Activated naive CD4-positive, alpha-beta T cell treated with anti-CD3 and anti-CD28 coated beads for 36 hours (primary cell): ENCODE results near the gene DPP10. TPM values are rescaled to one million over a fixed set of nuclear protein-coding genes. Genes with fewer than 3 reads are reported as not detected.
"Not testable (repeated sequence)": the region's sequence is repeated elsewhere in the genome, so short reads cannot be mapped to it uniquely, and the experiment has no call there.

Experiments used
- CTCF ChIA-PET: fragments of 350-600 bp; sonication (Branson Sonifier 250); formaldehyde crosslinking; loops from one replicate; lab custom pipeline; 2021; ENCODE audit warnings: antibody characterized with exemption; lab: Charles Lee
- DNase-seq: peaks from one replicate; pipeline ENCODE4 v3.0.0-alpha.2; 2020
- H3K27ac Mint-ChIP-seq: one replicate; pipeline ENCODE4 v1.8.0; 2021; ENCODE audit warnings: mild to moderate bottlenecking, mixed read lengths
- H3K27me3 Mint-ChIP-seq: one replicate; pipeline ENCODE4 v1.8.0; 2021; ENCODE audit warnings: low read depth, mixed read lengths
- H3K36me3 Mint-ChIP-seq: one replicate; pipeline ENCODE4 v1.8.0; 2021; ENCODE audit warnings: low read depth, mixed read lengths
- H3K4me1 Mint-ChIP-seq: one replicate; pipeline ENCODE4 v1.8.0; 2021; ENCODE audit warnings: low read depth, mixed read lengths
- H3K4me3 Mint-ChIP-seq: one replicate; pipeline ENCODE4 v1.8.0; 2021; ENCODE audit warnings: mild to moderate bottlenecking, moderate library complexity, mixed read lengths
- H3K9me3 Mint-ChIP-seq: one replicate; pipeline ENCODE4 v1.8.0; 2021; ENCODE audit warnings: mixed read lengths
- intact Hi-C: fragments of 100-400 bp; cut with micrococcal nuclease; formaldehyde crosslinking; loops from one replicate; pipeline ENCODE4 v1.15.1; 2023
- total RNA-seq, 2 experiments: library from RNA; stranded (reverse); gene quantifications; one replicate each; pipeline ENCODE4 v1.2.3, GENCODE V29; 2021

Gene DPP10
- not detected for total RNA-seq

- CTCF ChIA-PET, result no interaction called here
- intact Hi-C loops, result no loop called here
- no peaks in the 10 kb centered on the region for H3K4me1 Mint-ChIP-seq
- no peaks in the 10 kb centered on the region for H3K36me3 Mint-ChIP-seq
- H3K9me3 Mint-ChIP-seq, result no peaks in the 10 kb centered on the region
- no peak within 1 kb of the TSS for H3K4me3 Mint-ChIP-seq
- peak; percentile 31 for DNase-seq
- peaks cover 11% of the 10 kb centered on the region for H3K27me3 Mint-ChIP-seq
- no peak within 1 kb of the TSS for H3K27ac Mint-ChIP-seq
These were observed at the start of gene DPP10 for GRCh38 chr2:114442510-114442909. Gene DPP10, plus strand, starts transcription at chr2:114442641.

- no peak overlapping the region for H3K4me3 Mint-ChIP-seq
- intact Hi-C loops, result no loop called here
- no peak overlapping the region for H3K27ac Mint-ChIP-seq
- no peaks in the 10 kb centered on the region for H3K27me3 Mint-ChIP-seq
- H3K9me3 Mint-ChIP-seq, result peaks cover 1% of the 10 kb centered on the region
- CTCF ChIA-PET, result no interaction called here
- no peaks in the 10 kb centered on the region for H3K36me3 Mint-ChIP-seq
- no peak for DNase-seq
- no peaks in the 10 kb centered on the region for H3K4me1 Mint-ChIP-seq
These were observed 41.6 kb upstream of the DPP10 start for GRCh38 chr2:114400890-114401289.

GRCh38 chr2:114405247-114406116 is 37.0 kb upstream of the DPP10 start:
- no peaks in the 10 kb centered on the region for H3K36me3 Mint-ChIP-seq
- H3K27ac Mint-ChIP-seq, result no peak overlapping the region
- no peak for DNase-seq
- no peaks in the 10 kb centered on the region for H3K27me3 Mint-ChIP-seq
- H3K4me1 Mint-ChIP-seq, result no peaks in the 10 kb centered on the region
- H3K4me3 Mint-ChIP-seq, result no peak overlapping the region
- CTCF ChIA-PET, result no interaction called here
- intact Hi-C loops, result no loop called here
- H3K9me3 Mint-ChIP-seq, result peaks cover 17% of the 10 kb centered on the region

- peaks cover 17% of the 10 kb centered on the region for H3K9me3 Mint-ChIP-seq
- H3K27ac Mint-ChIP-seq, result no peak overlapping the region
- no peaks in the 10 kb centered on the region for H3K36me3 Mint-ChIP-seq
- no peaks in the 10 kb centered on the region for H3K27me3 Mint-ChIP-seq
- CTCF ChIA-PET, result no interaction called here
- intact Hi-C loops, result no loop called here
- no peak overlapping the region for H3K4me3 Mint-ChIP-seq
- H3K4me1 Mint-ChIP-seq, result no peaks in the 10 kb centered on the region
- no peak for DNase-seq
These were observed 36.1 kb upstream of the DPP10 start for GRCh38 chr2:114406347-114406746.

- intact Hi-C loops, H3K4me3 Mint-ChIP-seq, DNase-seq, H3K4me1 Mint-ChIP-seq, CTCF ChIA-PET, H3K27me3 Mint-ChIP-seq, H3K36me3 Mint-ChIP-seq, H3K27ac Mint-ChIP-seq: not testable (repeated sequence)
- peaks cover 17% of the 10 kb centered on the region for H3K9me3 Mint-ChIP-seq
These were observed 35.1 kb upstream of the DPP10 start for GRCh38 chr2:114407353-114407752.

GRCh38 chr2:114421781-114422180 is 20.7 kb upstream of the DPP10 start:
- no peak for DNase-seq
- Mint-ChIP-seq H3K4me3 (no peak overlapping the region), H3K27me3 (peaks cover 3% of the 10 kb centered on the region), H3K4me1 (no peaks in the 10 kb centered on the region), H3K27ac (no peak overlapping the region), H3K36me3 (no peaks in the 10 kb centered on the region), H3K9me3 (no peaks in the 10 kb centered on the region)
- CTCF ChIA-PET, result no interaction called here
- intact Hi-C loops, result no loop called here

- Mint-ChIP-seq H3K4me3 (no peak overlapping the region), H3K4me1 (no peaks in the 10 kb centered on the region)
These were observed 17.7 kb upstream of the DPP10 start for GRCh38 chr2:114424699-114425098.

GRCh38 chr2:114426756-114427155 is 15.7 kb upstream of the DPP10 start:
- Mint-ChIP-seq H3K4me1 (no peaks in the 10 kb centered on the region), H3K4me3 (no peak overlapping the region), H3K27ac (no peak overlapping the region), H3K36me3 (no peaks in the 10 kb centered on the region), H3K9me3 (no peaks in the 10 kb centered on the region), H3K27me3 (peaks cover 2% of the 10 kb centered on the region)
- no peak for DNase-seq
- CTCF ChIA-PET, result no interaction called here
- intact Hi-C loops, result no loop called here

More at GRCh38 chr2:114424699-114425098, 17.7 kb upstream of the DPP10 start:
- Mint-ChIP-seq H3K9me3 (no peaks in the 10 kb centered on the region), H3K36me3 (no peaks in the 10 kb centered on the region), H3K27ac (no peak overlapping the region), H3K27me3 (peaks cover 2% of the 10 kb centered on the region)
- intact Hi-C loops, result no loop called here
- CTCF ChIA-PET, result no interaction called here
- no peak for DNase-seq

- Mint-ChIP-seq H3K4me1 (no peaks in the 10 kb centered on the region), H3K36me3 (no peaks in the 10 kb centered on the region), H3K9me3 (no peaks in the 10 kb centered on the region), H3K4me3 (no peak overlapping the region), H3K27ac (no peak overlapping the region), H3K27me3 (peaks cover 6% of the 10 kb centered on the region)
- no peak for DNase-seq
- CTCF ChIA-PET, result no interaction called here
- intact Hi-C loops, result no loop called here
These were observed 6.1 kb upstream of the DPP10 start for GRCh38 chr2:114436329-114436728.

GRCh38 chr2:114446571-114446970 is 4.1 kb downstream of the DPP10 start:
- Mint-ChIP-seq H3K36me3 (no peaks in the 10 kb centered on the region), H3K4me3 (no peak overlapping the region), H3K27me3 (peaks cover 12% of the 10 kb centered on the region), H3K27ac (no peak overlapping the region), H3K4me1 (no peaks in the 10 kb centered on the region), H3K9me3 (no peaks in the 10 kb centered on the region)
- intact Hi-C loops, result no loop called here
- no peak for DNase-seq
- CTCF ChIA-PET, result no interaction called here

- Mint-ChIP-seq H3K36me3 (no peaks in the 10 kb centered on the region), H3K4me3 (no peak overlapping the region), H3K27me3 (peaks cover 7% of the 10 kb centered on the region), H3K27ac (no peak overlapping the region), H3K4me1 (no peaks in the 10 kb centered on the region), H3K9me3 (no peaks in the 10 kb centered on the region)
- CTCF ChIA-PET, result no interaction called here
- no peak for DNase-seq
- intact Hi-C loops, result no loop called here
These were observed 8.2 kb downstream of the DPP10 start for GRCh38 chr2:114450639-114451038.

- no peaks in the 10 kb centered on the region for H3K36me3 Mint-ChIP-seq
- H3K27me3 Mint-ChIP-seq, result no peaks in the 10 kb centered on the region
- H3K4me1 Mint-ChIP-seq, result no peaks in the 10 kb centered on the region
- CTCF ChIA-PET, result no interaction called here
- no peak overlapping the region for H3K27ac Mint-ChIP-seq
- no peak overlapping the region for H3K4me3 Mint-ChIP-seq
- no peak for DNase-seq
- H3K9me3 Mint-ChIP-seq, result no peaks in the 10 kb centered on the region
- intact Hi-C loops, result no loop called here
These were observed 14.1 kb downstream of the DPP10 start for GRCh38 chr2:114456566-114456965.

- no peak overlapping the region for H3K4me3 Mint-ChIP-seq
- no peaks in the 10 kb centered on the region for H3K27me3 Mint-ChIP-seq
- H3K4me1 Mint-ChIP-seq, result no peaks in the 10 kb centered on the region
- no peak overlapping the region for H3K27ac Mint-ChIP-seq
- no peak for DNase-seq
- CTCF ChIA-PET, result no interaction called here
- no peaks in the 10 kb centered on the region for H3K36me3 Mint-ChIP-seq
- intact Hi-C loops, result no loop called here
- H3K9me3 Mint-ChIP-seq, result no peaks in the 10 kb centered on the region
These were observed 15.5 kb downstream of the DPP10 start for GRCh38 chr2:114457956-114458355.
